Activated CD4-positive, alpha-beta T cell treated with anti-CD3 and anti-CD28 coated beads for 36 hours (primary cell): ENCODE measurements around the gene AGAP3. TPM values are rescaled to one million over a fixed set of nuclear protein-coding genes. Genes with fewer than 3 reads are reported as not detected.

ENCODE experiments used
- ATAC-seq: fragments of 200-7000 bp; cut with Tn5 transposase; one replicate; pipeline ENCODE4 v1.10.0; 2021; ENCODE audit warnings: mild to moderate bottlenecking, moderate library complexity
- CTCF ChIA-PET: fragments of 350-600 bp; sonication (Branson Sonifier 250); formaldehyde crosslinking; loops from one replicate; lab custom pipeline; 2021; ENCODE audit warnings: antibody characterized with exemption; lab: Charles Lee
- POLR2A ChIA-PET: fragments of 350-600 bp; sonication (Branson Sonifier 250); formaldehyde crosslinking; loops from one replicate; lab custom pipeline; 2021; ENCODE audit warnings: antibody characterized with exemption, inconsistent platforms; lab: Charles Lee
- DNase-seq: peaks from one replicate; pipeline ENCODE4 v3.0.0-alpha.2; 2020
- H3K27ac Mint-ChIP-seq: one replicate; pipeline ENCODE4 v1.8.0; 2021; ENCODE audit warnings: mixed read lengths
- H3K27me3 Mint-ChIP-seq: one replicate; pipeline ENCODE4 v1.8.0; 2021; ENCODE audit warnings: mixed read lengths
- H3K36me3 Mint-ChIP-seq: one replicate; pipeline ENCODE4 v1.8.0; 2021; ENCODE audit warnings: low read depth, mixed read lengths
- H3K4me1 Mint-ChIP-seq: one replicate; pipeline ENCODE4 v1.8.0; 2021; ENCODE audit warnings: mixed read lengths
- H3K4me3 Mint-ChIP-seq: one replicate; pipeline ENCODE4 v1.8.0; 2021; ENCODE audit warnings: mild to moderate bottlenecking, moderate library complexity, mixed read lengths
- H3K9me3 Mint-ChIP-seq: one replicate; pipeline ENCODE4 v1.8.0; 2021; ENCODE audit warnings: low read depth, mixed read lengths
- intact Hi-C, 2 experiments: fragments of 100-400 bp; cut with DNase I in 1 of 2; cut with micrococcal nuclease in 1 of 2; formaldehyde crosslinking; loops; one replicate each; pipeline versions ENCODE4 v1.14.2 to v1.15.1; 2022 to 2024; cut with DNase I, micrococcal nuclease
- total RNA-seq, 2 experiments: library from RNA; stranded (reverse); gene quantifications; one replicate each; pipeline ENCODE4 v1.2.3, GENCODE V29; 2021

The AGAP3 gene
- total RNA-seq, 2 experiments from 2014 or later: 29.4 to 33.2 TPM

- intact Hi-C loops: loop anchor here (1.0 to 5.0 kb wide), 13 partner anchors 20 to 1932 kb away; partner anchors contain the start of genes ABCB8 (in 2 of the 2), FASTK (in 2 of the 2), ABCF2 (in 1 of the 2) and ACTR3C (in 1 of the 2)
- peak overlapping the region; percentile 94 for H3K27ac Mint-ChIP-seq
- peaks cover 5% of the 10 kb centered on the region for H3K36me3 Mint-ChIP-seq
- ChIA-PET POLR2A (interaction anchor here (0.8 kb wide), 1 partner anchor 22 kb away, joined by 3 read pairs; the partner anchor contains the start of gene FASTK), CTCF (interaction anchor here (0.6 to 1.0 kb wide), 4 partner anchors 22 to 159 kb away, joined by 3 to 4 read pairs (median 3); partner anchors contain the start of genes ABCB8 and FASTK)
- peak overlapping the region; percentile 81 for H3K4me3 Mint-ChIP-seq
- peaks cover 28% of the 10 kb centered on the region for H3K4me1 Mint-ChIP-seq
- DNase-seq (peak; percentile 47), ATAC-seq (no peak)
- H3K9me3 Mint-ChIP-seq: no peaks in the 10 kb centered on the region
- no peaks in the 10 kb centered on the region for H3K27me3 Mint-ChIP-seq
Measured at GRCh38 chr7:151058781-151059366, 27.4 kb upstream of the AGAP3 start.

GRCh38 chr7:151059367-151060112, 26.7 kb upstream of the AGAP3 start, which contains the start of gene SLC4A2:
TSS of gene SLC4A2 (plus strand) at chr7:151059589. CDS start at chr7:151061988, 2,399 bp downstream.
- Mint-ChIP-seq H3K27me3 (no peaks in the 10 kb centered on the region), H3K4me3 (peak within 1 kb of the TSS; percentile 81), H3K27ac (peak within 1 kb of the TSS; percentile 94), H3K36me3 (peaks cover 5% of the 10 kb centered on the region), H3K9me3 (no peaks in the 10 kb centered on the region), H3K4me1 (peaks cover 28% of the 10 kb centered on the region)
- DNase-seq (peak; percentile 79), ATAC-seq (peak; percentile 7)
- CTCF ChIA-PET: interaction anchor here (0.6 to 1.0 kb wide), 6 partner anchors 8 to 185 kb away, joined by 3 to 5 read pairs (median 4); no protein-coding TSS in a partner anchor
- POLR2A ChIA-PET: interaction anchor here (0.6 kb wide), 1 partner anchor 293 kb away, joined by 4 read pairs; no protein-coding TSS in a partner anchor
- intact Hi-C loops: loop anchor here (2.0 to 5.0 kb wide), 5 partner anchors 41 to 1932 kb away; partner anchors contain the start of genes ZNF425 (in 1 of the 2), ZNF775 (in 1 of the 2) and ZNF862 (in 1 of the 2)

GRCh38 chr7:151060113-151060415, 26.2 kb upstream of the AGAP3 start:
- DNase-seq (no peak), ATAC-seq (no peak)
- intact Hi-C loops: no loop called here
- CTCF ChIA-PET: interaction anchor here (0.6 to 1.2 kb wide), 8 partner anchors 9 to 184 kb away, joined by 3 to 5 read pairs (median 4); partner anchors contain the start of gene ABCB8
- POLR2A ChIA-PET: interaction anchor here (0.6 kb wide), 1 partner anchor 293 kb away, joined by 4 read pairs; no protein-coding TSS in a partner anchor
- Mint-ChIP-seq H3K4me3 (peak overlapping the region; percentile 81), H3K36me3 (peaks cover 5% of the 10 kb centered on the region), H3K27me3 (no peaks in the 10 kb centered on the region), H3K9me3 (no peaks in the 10 kb centered on the region), H3K4me1 (peaks cover 28% of the 10 kb centered on the region), H3K27ac (peak overlapping the region; percentile 55)

- ChIA-PET CTCF (interaction anchor here (0.6 to 1.2 kb wide), 8 partner anchors 10 to 183 kb away, joined by 3 to 5 read pairs (median 4); partner anchors contain the start of gene ABCB8), POLR2A (interaction anchor here (0.6 kb wide), 1 partner anchor 292 kb away, joined by 4 read pairs; no protein-coding TSS in a partner anchor)
- peaks cover 8% of the 10 kb centered on the region for H3K36me3 Mint-ChIP-seq
- DNase-seq: peak; percentile 47
- no peak for ATAC-seq
- no peaks in the 10 kb centered on the region for H3K27me3 Mint-ChIP-seq
- peak overlapping the region; percentile 55 for H3K27ac Mint-ChIP-seq
- intact Hi-C loops: no loop called here
- peaks cover 28% of the 10 kb centered on the region for H3K4me1 Mint-ChIP-seq
- peak overlapping the region; percentile 81 for H3K4me3 Mint-ChIP-seq
- H3K9me3 Mint-ChIP-seq: no peaks in the 10 kb centered on the region
Measured at GRCh38 chr7:151060416-151061212, 25.7 kb upstream of the AGAP3 start.

GRCh38 chr7:151061213-151062110, 24.8 kb upstream of the AGAP3 start:
- ChIA-PET CTCF (interaction anchor here (1.2 kb wide), 1 partner anchor 47 kb away, joined by 5 read pairs; no protein-coding TSS in a partner anchor), POLR2A (no interaction called here)
- Mint-ChIP-seq H3K27me3 (no peaks in the 10 kb centered on the region), H3K36me3 (peaks cover 8% of the 10 kb centered on the region), H3K4me3 (peak overlapping the region; percentile 81), H3K4me1 (peaks cover 28% of the 10 kb centered on the region), H3K9me3 (no peaks in the 10 kb centered on the region), H3K27ac (peak overlapping the region; percentile 6)
- no peak for DNase-seq
- intact Hi-C loops: no loop called here
- no peak for ATAC-seq

- no peak for DNase-seq
- H3K27me3 Mint-ChIP-seq: no peaks in the 10 kb centered on the region
- ATAC-seq: no peak
- POLR2A ChIA-PET: no interaction called here
- intact Hi-C loops: no loop called here
- CTCF ChIA-PET: no interaction called here
- peak overlapping the region; percentile 81 for H3K4me3 Mint-ChIP-seq
- peaks cover 25% of the 10 kb centered on the region for H3K4me1 Mint-ChIP-seq
- H3K27ac Mint-ChIP-seq: no peak overlapping the region
- H3K9me3 Mint-ChIP-seq: no peaks in the 10 kb centered on the region
- peaks cover 10% of the 10 kb centered on the region for H3K36me3 Mint-ChIP-seq
Measured at GRCh38 chr7:151062111-151062398, 24.2 kb upstream of the AGAP3 start.

GRCh38 chr7:151062399-151063211, 23.7 kb upstream of the AGAP3 start:
- ATAC-seq: no peak
- H3K9me3 Mint-ChIP-seq: no peaks in the 10 kb centered on the region
- no peak overlapping the region for H3K4me3 Mint-ChIP-seq
- intact Hi-C loops: no loop called here
- ChIA-PET CTCF (interaction anchor here (1.1 kb wide), 1 partner anchor 45 kb away, joined by 3 read pairs; no protein-coding TSS in a partner anchor), POLR2A (interaction anchor here (0.9 kb wide), 1 partner anchor 18 kb away, joined by 3 read pairs; the partner anchor contains the start of gene FASTK)
- H3K27me3 Mint-ChIP-seq: no peaks in the 10 kb centered on the region
- no peak overlapping the region for H3K27ac Mint-ChIP-seq
- H3K4me1 Mint-ChIP-seq: peaks cover 20% of the 10 kb centered on the region
- DNase-seq: no peak
- peaks cover 10% of the 10 kb centered on the region for H3K36me3 Mint-ChIP-seq

- ATAC-seq (no peak), DNase-seq (no peak)
- POLR2A ChIA-PET: interaction anchor here (0.9 kb wide), 1 partner anchor 17 kb away, joined by 3 read pairs; the partner anchor contains the start of gene FASTK
- Mint-ChIP-seq H3K27me3 (no peaks in the 10 kb centered on the region), H3K36me3 (peaks cover 12% of the 10 kb centered on the region), H3K4me3 (no peak overlapping the region), H3K4me1 (peaks cover 20% of the 10 kb centered on the region), H3K9me3 (no peaks in the 10 kb centered on the region), H3K27ac (no peak overlapping the region)
- CTCF ChIA-PET: interaction anchor here (1.1 kb wide), 1 partner anchor 46 kb away, joined by 3 read pairs; no protein-coding TSS in a partner anchor
- intact Hi-C loops: no loop called here
Measured at GRCh38 chr7:151063212-151063561, 23.1 kb upstream of the AGAP3 start.

GRCh38 chr7:151064454-151064853, 21.8 kb upstream of the AGAP3 start:
- CTCF ChIA-PET: interaction anchor here (0.5 to 1.1 kb wide), 2 partner anchors 46 to 304 kb away, joined by 3 read pairs; no protein-coding TSS in a partner anchor
- H3K36me3 Mint-ChIP-seq: peaks cover 14% of the 10 kb centered on the region
- H3K4me3 Mint-ChIP-seq: no peak overlapping the region
- no peaks in the 10 kb centered on the region for H3K27me3 Mint-ChIP-seq
- no peaks in the 10 kb centered on the region for H3K9me3 Mint-ChIP-seq
- DNase-seq (no peak), ATAC-seq (no peak)
- peaks cover 12% of the 10 kb centered on the region for H3K4me1 Mint-ChIP-seq
- intact Hi-C loops: no loop called here
- H3K27ac Mint-ChIP-seq: no peak overlapping the region
- POLR2A ChIA-PET: no interaction called here
